Caco-2 (cell line): Measurements from ENCODE around the gene RPP25L. TPM values are rescaled to one million over a fixed set of nuclear protein-coding genes. Genes with fewer than 3 reads are reported as not detected.

Experiments
- BruUV-seq: library from RNA; stranded (reverse); fragments of 400-500 nt; replicated peaks from 2 replicates; lab custom pipeline; 2021; lab: Mats Ljungman, UMichigan
- CTCF ChIA-PET: fragments of 300-600 bp; sonication (Branson Sonifier 250); formaldehyde crosslinking; loops from one replicate; lab custom pipeline; 2022; ENCODE audit warnings: antibody characterized with exemption; lab: Charles Lee
- POLR2A ChIA-PET: fragments of 300-600 bp; sonication (Branson Sonifier 250); formaldehyde crosslinking; loops from one replicate; lab custom pipeline; 2022; ENCODE audit warnings: antibody characterized with exemption; lab: Charles Lee
- DNase-seq, 2 experiments: peaks; one replicate each; pipeline versions ENCODE4 v3.0.0 to v3.0.0-alpha.2; 2020 to 2022
- H3K27me3 ChIP-seq: replicated peaks from 2 replicates; pipeline ENCODE4 v1.6.0; 2011; ENCODE audit warnings: low read length; ENCODE audit not compliant: control insufficient read depth, insufficient read depth
- H3K36me3 ChIP-seq: 2 replicates; pipeline ENCODE4 v1.5.1; 2011; ENCODE audit warnings: low read length; ENCODE audit not compliant: control insufficient read depth, insufficient read depth
- H3K4me1 ChIP-seq: fragments of 250-450 bp; sonication (Bioruptor Pico); 2 replicates; pipeline ENCODE4 v1.5.1; 2020; ENCODE audit warnings: mild to moderate bottlenecking
- H3K4me3 ChIP-seq: 2 replicates; pipeline ENCODE4 v1.5.1; 2011; ENCODE audit warnings: low read depth, mild to moderate bottlenecking, control low read depth, low read length
- H3K9me3 ChIP-seq: fragments of 250-450 bp; sonication (Bioruptor Pico); 2 replicates; pipeline ENCODE4 v1.5.1; 2020; ENCODE audit warnings: mild to moderate bottlenecking, moderate library complexity
- H3K27ac Mint-ChIP-seq: one replicate; pipeline ENCODE4 v1.8.0; 2022; ENCODE audit warnings: mixed read lengths; ENCODE audit not compliant: unreplicated experiment
- H3K27me3 Mint-ChIP-seq: one replicate; pipeline ENCODE4 v1.8.0; 2022; ENCODE audit warnings: mixed read lengths; ENCODE audit not compliant: insufficient read depth, unreplicated experiment
- H3K36me3 Mint-ChIP-seq: one replicate; pipeline ENCODE4 v1.8.0; 2022; ENCODE audit warnings: mild to moderate bottlenecking, mixed read lengths; ENCODE audit not compliant: insufficient read depth, unreplicated experiment
- H3K4me1 Mint-ChIP-seq: one replicate; pipeline ENCODE4 v1.8.0; 2022; ENCODE audit warnings: low read depth, mixed read lengths; ENCODE audit not compliant: unreplicated experiment
- H3K4me3 Mint-ChIP-seq: one replicate; pipeline ENCODE4 v1.8.0; 2022; ENCODE audit warnings: mild to moderate bottlenecking, moderate library complexity, mixed read lengths; ENCODE audit not compliant: unreplicated experiment
- H3K9me3 Mint-ChIP-seq: one replicate; pipeline ENCODE4 v1.8.0; 2022; ENCODE audit warnings: mixed read lengths; ENCODE audit not compliant: unreplicated experiment
- intact Hi-C: fragments of 100-400 bp; cut with micrococcal nuclease; formaldehyde crosslinking; loops from one replicate; pipeline ENCODE4 v1.10.0; 2022; ENCODE audit not compliant: unreplicated experiment
- total RNA-seq: library from RNA; stranded (reverse); gene quantifications from 2 replicates; pipeline ENCODE4 v1.2.3, GENCODE V29; 2022
- TF ChIP-seq, protein P1 (sequence below), 2 experiments: fragments of 200-600 bp in 1 of 2; IDR thresholded peaks; 1 replicate in 1 of 2; 2 replicates in 1 of 2; pipeline versions ENCODE4 v1.5.1 to v1.8.0; 2011 to 2022; ENCODE audit warnings: antibody characterized with exemption in 1 of 2, control low read depth in 1 of 2, inconsistent platforms in 1 of 2, low read depth in 1 of 2, low read length in 1 of 2, mild to moderate bottlenecking in 1 of 2, moderate library complexity in 1 of 2; ENCODE audit not compliant: insufficient read depth in 1 of 2, severe bottlenecking in 1 of 2, unreplicated experiment in 1 of 2

The RPP25L gene
- total RNA-seq, 1 experiment from 2014 or later = 27.4 TPM

- Mint-ChIP-seq H3K36me3 (no peaks in the 10 kb centered on the region), H3K9me3 (peaks cover 8% of the 10 kb centered on the region), H3K27ac (no peak overlapping the region), H3K27me3 (peaks cover 6% of the 10 kb centered on the region), H3K4me1 (no peaks in the 10 kb centered on the region), H3K4me3 (no peak overlapping the region)
- intact Hi-C loops = no loop called here
- no peak for DNase-seq
- Histone ChIP-seq H3K36me3 (no peaks in the 10 kb centered on the region), H3K4me1 (no peaks in the 10 kb centered on the region), H3K27me3 (no peaks in the 10 kb centered on the region; the same call in 1 of the 2 replicates), H3K4me3 (no peak overlapping the region), H3K9me3 (no peaks in the 10 kb centered on the region)
- TF ChIP-seq, protein P1, sequence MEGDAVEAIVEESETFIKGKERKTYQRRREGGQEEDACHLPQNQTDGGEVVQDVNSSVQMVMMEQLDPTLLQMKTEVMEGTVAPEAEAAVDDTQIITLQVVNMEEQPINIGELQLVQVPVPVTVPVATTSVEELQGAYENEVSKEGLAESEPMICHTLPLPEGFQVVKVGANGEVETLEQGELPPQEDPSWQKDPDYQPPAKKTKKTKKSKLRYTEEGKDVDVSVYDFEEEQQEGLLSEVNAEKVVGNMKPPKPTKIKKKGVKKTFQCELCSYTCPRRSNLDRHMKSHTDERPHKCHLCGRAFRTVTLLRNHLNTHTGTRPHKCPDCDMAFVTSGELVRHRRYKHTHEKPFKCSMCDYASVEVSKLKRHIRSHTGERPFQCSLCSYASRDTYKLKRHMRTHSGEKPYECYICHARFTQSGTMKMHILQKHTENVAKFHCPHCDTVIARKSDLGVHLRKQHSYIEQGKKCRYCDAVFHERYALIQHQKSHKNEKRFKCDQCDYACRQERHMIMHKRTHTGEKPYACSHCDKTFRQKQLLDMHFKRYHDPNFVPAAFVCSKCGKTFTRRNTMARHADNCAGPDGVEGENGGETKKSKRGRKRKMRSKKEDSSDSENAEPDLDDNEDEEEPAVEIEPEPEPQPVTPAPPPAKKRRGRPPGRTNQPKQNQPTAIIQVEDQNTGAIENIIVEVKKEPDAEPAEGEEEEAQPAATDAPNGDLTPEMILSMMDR (IDR thresholded peaks at IDR 0.05; ENCODE audit: insufficient read depth in 1 of 2, low read depth in 1 of 2, low read length in 1 of 2, severe bottlenecking in 1 of 2, unreplicated experiment in 1 of 2) = no peak
- ChIA-PET CTCF (no interaction called here), POLR2A (no interaction called here)
- BruUV-seq = no TSS peak
Observed at GRCh38 chr9:34565856-34566255, 46.0 kb downstream of the RPP25L start.

DNA sequence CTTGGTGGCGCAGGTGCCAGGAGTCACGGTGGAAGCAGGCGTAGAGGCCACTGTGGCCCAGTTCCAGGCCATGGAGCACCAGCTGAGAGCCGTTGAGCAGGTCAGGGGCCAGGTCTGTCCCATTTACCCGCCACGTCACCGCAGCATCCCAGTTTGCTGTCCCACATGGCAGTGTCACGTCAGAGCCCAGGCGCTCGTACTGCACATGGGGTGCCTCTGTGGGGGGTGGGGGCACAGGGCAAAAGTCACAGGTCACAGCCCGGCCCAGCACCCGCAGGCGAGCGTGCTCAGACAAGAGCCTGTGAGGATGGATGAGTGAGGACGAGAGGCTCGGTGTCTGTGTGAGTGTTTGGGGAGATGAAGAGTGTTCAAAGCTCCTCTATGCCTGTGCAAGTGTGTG lies 47.3 kb downstream of the RPP25L start:
- peaks cover 6% of the 10 kb centered on the region for H3K27me3 Mint-ChIP-seq
- no peak overlapping the region for H3K4me3 Mint-ChIP-seq
- H3K4me1 Mint-ChIP-seq = no peaks in the 10 kb centered on the region
- no peaks in the 10 kb centered on the region for H3K4me1 ChIP-seq
- peaks cover 8% of the 10 kb centered on the region for H3K9me3 Mint-ChIP-seq
- no peaks in the 10 kb centered on the region for H3K36me3 ChIP-seq
- no TSS peak for BruUV-seq
- POLR2A ChIA-PET = no interaction called here
- no peaks in the 10 kb centered on the region; the same call in 1 of the 2 replicates for H3K27me3 ChIP-seq
- H3K9me3 ChIP-seq = no peaks in the 10 kb centered on the region
- intact Hi-C loops = no loop called here
- no peak overlapping the region for H3K27ac Mint-ChIP-seq
- no peak overlapping the region for H3K4me3 ChIP-seq
- CTCF ChIA-PET = interaction anchor here (0.6 kb wide), 1 partner anchor 178 kb away, joined by 3 read pairs; no protein-coding TSS in a partner anchor
- TF ChIP-seq, protein P1 (IDR thresholded peaks at IDR 0.05; ENCODE audit: insufficient read depth in 1 of 2, low read depth in 1 of 2, low read length in 1 of 2, severe bottlenecking in 1 of 2, unreplicated experiment in 1 of 2) = no peak
- H3K36me3 Mint-ChIP-seq = no peaks in the 10 kb centered on the region
- no peak for DNase-seq

DNA sequence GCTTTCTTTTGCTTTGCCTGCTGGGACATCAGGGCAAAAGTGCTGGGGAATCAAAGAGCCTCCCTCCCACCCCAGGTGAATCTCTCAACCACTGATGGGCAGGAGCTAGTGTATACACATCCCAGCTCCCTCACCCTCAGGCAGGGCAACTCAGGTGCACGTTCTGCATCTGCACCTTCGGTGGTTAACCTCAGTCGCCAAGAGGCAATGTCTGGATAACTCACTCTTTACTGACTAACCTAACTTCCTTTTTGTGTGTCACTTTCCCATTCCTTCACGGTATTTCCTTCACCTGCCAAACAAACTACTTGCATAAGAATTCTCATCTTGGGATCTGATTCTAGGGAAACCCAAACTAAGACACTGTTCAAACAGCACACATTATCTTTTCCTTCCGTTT lies 48.6 kb downstream of the RPP25L start:
- no peaks in the 10 kb centered on the region; the same call in 1 of the 2 replicates for H3K27me3 ChIP-seq
- no peaks in the 10 kb centered on the region for H3K36me3 Mint-ChIP-seq
- H3K27me3 Mint-ChIP-seq = peaks cover 6% of the 10 kb centered on the region
- no peaks in the 10 kb centered on the region for H3K9me3 ChIP-seq
- H3K4me1 Mint-ChIP-seq = no peaks in the 10 kb centered on the region
- ChIA-PET CTCF (interaction anchor here (1.3 kb wide), 1 partner anchor 17 kb away, joined by 3 read pairs; no protein-coding TSS in a partner anchor), POLR2A (no interaction called here)
- no peaks in the 10 kb centered on the region for H3K4me1 ChIP-seq
- BruUV-seq = no TSS peak
- no peak overlapping the region for H3K4me3 Mint-ChIP-seq
- H3K4me3 ChIP-seq = no peak overlapping the region
- H3K27ac Mint-ChIP-seq = no peak overlapping the region
- peaks cover 8% of the 10 kb centered on the region for H3K9me3 Mint-ChIP-seq
- TF ChIP-seq, protein P1 (IDR thresholded peaks at IDR 0.05; ENCODE audit: insufficient read depth in 1 of 2, low read depth in 1 of 2, low read length in 1 of 2, severe bottlenecking in 1 of 2, unreplicated experiment in 1 of 2) = no peak
- DNase-seq = no peak
- H3K36me3 ChIP-seq = no peaks in the 10 kb centered on the region
- intact Hi-C loops = no loop called here
